CD4-positive, alpha-beta T cell treated with Interleukin-15 for 1 hour (primary cell): Measurements from ENCODE around the gene KATNB1.

ENCODE experiments used
- DNase-seq: peaks from one replicate; pipeline ENCODE4 v3.0.0-alpha.2; 2020

Gene KATNB1

GRCh38 chr16:57735755-57736418 is at the start of gene KATNB1:
Gene KATNB1, plus strand, starts transcription at chr16:57735770. Its CDS starts 1,474 bp downstream, at chr16:57737244.
- DNase-seq: no peak

GRCh38 chr16:57686577-57686976 is 49.0 kb upstream of the KATNB1 start:
- no peak for DNase-seq

- no peak for DNase-seq
These were observed 48.1 kb upstream of the KATNB1 start for GRCh38 chr16:57687363-57687929.

- no peak for DNase-seq
These were observed 47.0 kb upstream of the KATNB1 start for GRCh38 chr16:57688487-57688986.

- DNase-seq: no peak
These were observed 46.4 kb upstream of the KATNB1 start for GRCh38 chr16:57688987-57689761.

GRCh38 chr16:57689762-57690558 is 45.6 kb upstream of the KATNB1 start:
- peak; percentile 78 for DNase-seq

GRCh38 chr16:57690782-57691471 is 44.6 kb upstream of the KATNB1 start:
- no peak for DNase-seq

GRCh38 chr16:57692636-57693035 is 42.9 kb upstream of the KATNB1 start:
- DNase-seq: no peak

- no peak for DNase-seq
These were observed 42.0 kb upstream of the KATNB1 start for GRCh38 chr16:57693550-57693949.

GRCh38 chr16:57694231-57694724 is 41.3 kb upstream of the KATNB1 start:
- no peak for DNase-seq

GRCh38 chr16:57694725-57695679 is 40.6 kb upstream of the KATNB1 start, which contains the start of gene DRC7:
Gene DRC7, plus strand, starts transcription at chr16:57694806. Its CDS starts 3,144 bp downstream, at chr16:57697950.
- peak; percentile 69 for DNase-seq

- DNase-seq: no peak
These were observed 39.9 kb upstream of the KATNB1 start for GRCh38 chr16:57695680-57696069.

GRCh38 chr16:57696240-57696639 is 39.3 kb upstream of the KATNB1 start:
- no peak for DNase-seq

GRCh38 chr16:57697896-57698537 is 37.6 kb upstream of the KATNB1 start:
- DNase-seq: no peak

- DNase-seq: no peak
These were observed 36.7 kb upstream of the KATNB1 start for GRCh38 chr16:57698812-57699405.

GRCh38 chr16:57699481-57699880 is 36.1 kb upstream of the KATNB1 start:
- no peak for DNase-seq

- no peak for DNase-seq
These were observed 35.7 kb upstream of the KATNB1 start for GRCh38 chr16:57699899-57700298.

GRCh38 chr16:57700781-57701551 is 34.6 kb upstream of the KATNB1 start:
- no peak for DNase-seq

- no peak for DNase-seq
These were observed 33.7 kb upstream of the KATNB1 start for GRCh38 chr16:57701759-57702371.
